ENCODE results near the gene SPA17. TPM values are rescaled to one million over a fixed set of nuclear protein-coding genes. Genes with fewer than 3 reads are reported as not detected.

SPA17 gene
- total and polyA plus RNA-seq, 2 of the 4 experiments (the other 2 are of a cell fraction): 9.9 to 10.6 TPM

GRCh38 chr11:124662106-124662505 is 11.6 kb upstream of the SPA17 start:
- Histone ChIP-seq H4K5ac (ENCODE audit: low read depth, low read length) (no peak overlapping the region), H2AK5ac (ENCODE audit: low read depth, low read length) (no peak overlapping the region), H2BK5ac (ENCODE audit: low read depth, low read length, poor library complexity, severe bottlenecking) (no peak overlapping the region), H3K4me2 (ENCODE audit: low read depth, low read length) (no peak overlapping the region), H3K36me3 (ENCODE audit: control insufficient read depth, insufficient read depth, low read length) (no peaks in the 10 kb centered on the region), H3K4ac (ENCODE audit: low read depth, low read length) (no peak overlapping the region), H3K4me3 (ENCODE audit: insufficient read depth, low read depth, low read length) (no peak overlapping the region), H3K9me1 (ENCODE audit: insufficient read depth, low read length) (no peaks in the 10 kb centered on the region), H3K9me3 (ENCODE audit: control insufficient read depth, insufficient read depth, low read length) (no peaks in the 10 kb centered on the region), H3K27ac (ENCODE audit: insufficient read depth, low read length) (no peak overlapping the region), H4K91ac (ENCODE audit: insufficient read depth, low read depth, low read length) (no peak overlapping the region), H4K20me1 (ENCODE audit: insufficient read depth, low read length) (no peaks in the 10 kb centered on the region), H3K27me3 (ENCODE audit: control insufficient read depth, insufficient read depth, low read length) (no peaks in the 10 kb centered on the region), H2AFZ (replicated peaks; ENCODE audit: low read length, poor library complexity) (no peak overlapping the region), H3K79me1 (ENCODE audit: low read depth in 1 of 2, low read length in 2 of 2) (no peaks in the 10 kb centered on the region), H2AK9ac (replicated peaks; ENCODE audit: low read depth, low read length, poor library complexity) (no peak overlapping the region), H2BK120ac (ENCODE audit: low read depth, low read length) (no peak overlapping the region), H3K18ac (ENCODE audit: low read depth, low read length) (no peak overlapping the region), H3K9ac (ENCODE audit: low read depth, low read length) (no peak overlapping the region), H3K4me1 (ENCODE audit: control insufficient read depth, insufficient read depth, low read length) (peaks cover 3% of the 10 kb centered on the region; the same call in 1 of the 2 replicates), H3K14ac (replicated peaks; ENCODE audit: low read depth, low read length) (no peak overlapping the region), H2BK15ac (ENCODE audit: low read depth, low read length) (no peak overlapping the region), H4K8ac (ENCODE audit: low read depth in 2 of 2, low read length in 2 of 2) (no peak overlapping the region), H3K56ac (ENCODE audit: extremely low read depth, insufficient read depth, low read length) (no peak overlapping the region), H2BK20ac (ENCODE audit: low read depth, low read length) (no peak overlapping the region), H3K23ac (ENCODE audit: low read depth, low read length) (no peak overlapping the region)
- WGBS, 2 experiments (ENCODE audit: extremely low coverage in 2 of 2, insufficient read length in 1 of 2): 100% methylated on average over 1 of the region's 4 CpGs; no CpG with 5 or more reads in 1 of the 2 experiments
- CTCF ChIA-PET: interaction anchor here (0.8 kb wide), 1 partner anchor 174 kb away, joined by 3 read pairs; no protein-coding TSS in a partner anchor
- TF ChIP-seq RFX5 (IDR thresholded peaks at IDR 0.05; ENCODE audit: low read depth, low read length) (no peak), MAFK (IDR thresholded peaks at IDR 0.05; ENCODE audit: low read depth, low read length) (no peak), BHLHE40 (IDR thresholded peaks at IDR 0.05; ENCODE audit: low read depth, low read length) (no peak), MXI1 (IDR thresholded peaks at IDR 0.05; ENCODE audit: borderline replicate concordance, low read depth, low read length) (no peak), CHD1 (IDR thresholded peaks at IDR 0.05; ENCODE audit: low read depth, low read length) (no peak), CEBPB (IDR thresholded peaks at IDR 0.05; ENCODE audit: low read depth, low read length) (no peak), FOS (IDR thresholded peaks at IDR 0.05; ENCODE audit: low read depth, low read length) (no peak), USF2 (IDR thresholded peaks at IDR 0.05; ENCODE audit: low read depth, low read length) (no peak), NFE2L2 (IDR thresholded peaks at IDR 0.05; ENCODE audit: low read depth, low read length) (no peak)
- dilution Hi-C loops (cut with HindIII; ENCODE audit: low sequenced_read_pairs, unreplicated experiment): no loop called here
- intact Hi-C loops (cut with micrococcal nuclease): no loop called here
- no TSS peak for BruUV-seq (replicated peaks)
- ATAC-seq (ENCODE audit: low read depth): no peak
- in situ Hi-C loops (cut with MboI; ENCODE audit: low sequenced_read_pairs): loop anchor here (25.0 kb wide), 1 partner anchor 750 kb away; no protein-coding TSS in a partner anchor
- POLR2A ChIA-PET (ENCODE audit: unreplicated experiment): no interaction called here
- no peak for DNase-seq
